H9 (cell line): ENCODE measurements around the gene LRRC70. TPM values are rescaled to one million over a fixed set of nuclear protein-coding genes. Genes with fewer than 3 reads are reported as not detected.
A peak's percentile ranks its signal among the peaks of the same experiment; 100 is the strongest.

Experiments used
- DNase-seq: peaks from one replicate; pipeline ENCODE4 v3.0.0-alpha.2; 2017
- H2AFZ ChIP-seq: one replicate; pipeline ENCODE4 v1.6.1; 2013; ENCODE audit warnings: mild to moderate bottlenecking, low read length, control low read depth, moderate library complexity
- H2AK5ac ChIP-seq: 2 replicates; pipeline ENCODE4 v1.6.1; 2013; ENCODE audit warnings: low read length, control low read depth, mixed read lengths; ENCODE audit not compliant: insufficient read length
- H2BK120ac ChIP-seq: one replicate; pipeline ENCODE4 v1.6.1; 2013; ENCODE audit warnings: low read depth, mild to moderate bottlenecking, low read length, control low read depth, inconsistent platforms; ENCODE audit not compliant: poor library complexity, severe bottlenecking
- H2BK12ac ChIP-seq: 2 replicates; pipeline ENCODE4 v1.6.1; 2013; ENCODE audit warnings: low read length, control low read depth, mixed read lengths, low read depth; ENCODE audit not compliant: insufficient read length
- H2BK15ac ChIP-seq: 2 replicates; pipeline ENCODE4 v1.6.1; 2013; ENCODE audit warnings: low read depth, low read length, control low read depth
- H2BK20ac ChIP-seq: one replicate; pipeline ENCODE4 v1.6.1; 2013; ENCODE audit warnings: low read depth, mild to moderate bottlenecking, low read length, control low read depth, inconsistent platforms; ENCODE audit not compliant: poor library complexity, severe bottlenecking
- H2BK5ac ChIP-seq: 2 replicates; pipeline ENCODE4 v1.6.1; 2013; ENCODE audit warnings: low read length, control low read depth, mixed read lengths; ENCODE audit not compliant: insufficient read length
- H3K14ac ChIP-seq: 2 replicates; pipeline ENCODE4 v1.6.1; 2013; ENCODE audit warnings: low read length, control low read depth; ENCODE audit not compliant: insufficient read depth
- H3K18ac ChIP-seq: 2 replicates; pipeline ENCODE4 v1.6.1; 2013; ENCODE audit warnings: low read depth, mild to moderate bottlenecking, mixed read lengths, low read length, control low read depth; ENCODE audit not compliant: insufficient read length
- H3K23ac ChIP-seq: 2 replicates; pipeline ENCODE4 v1.6.1; 2013; ENCODE audit warnings: low read length, control low read depth, mixed read lengths, low read depth; ENCODE audit not compliant: insufficient read length
- H3K23me2 ChIP-seq: 2 replicates; pipeline ENCODE4 v1.6.1; 2013; ENCODE audit warnings: low read depth, mild to moderate bottlenecking, mixed read lengths, low read length, control low read depth; ENCODE audit not compliant: insufficient read length, poor library complexity, severe bottlenecking
- H3K27ac ChIP-seq: 2 replicates; pipeline ENCODE4 v1.5.1; 2013; ENCODE audit warnings: low read length, control low read depth, mixed read lengths, low read depth; ENCODE audit not compliant: insufficient read length
- H3K27me3 ChIP-seq: 2 replicates; pipeline ENCODE4 v1.6.1; 2013; ENCODE audit warnings: low read length, control low read depth, inconsistent platforms; ENCODE audit not compliant: insufficient read depth
- H3K4ac ChIP-seq: 2 replicates; pipeline ENCODE4 v1.6.1; 2013; ENCODE audit warnings: low read depth, mild to moderate bottlenecking, control low read depth, inconsistent platforms, low read length, moderate library complexity
- H3K4me1 ChIP-seq: 2 replicates; pipeline ENCODE4 v1.6.1; 2013; ENCODE audit warnings: low read length, control low read depth, inconsistent platforms; ENCODE audit not compliant: insufficient read depth
- H3K4me2 ChIP-seq: 2 replicates; pipeline ENCODE4 v1.6.1; 2013; ENCODE audit warnings: low read length, control low read depth, mixed read lengths; ENCODE audit not compliant: insufficient read length, insufficient read depth
- H3K56ac ChIP-seq: 2 replicates; pipeline ENCODE4 v1.6.1; 2013; ENCODE audit warnings: low read depth, mild to moderate bottlenecking, mixed read lengths, low read length, control low read depth; ENCODE audit not compliant: insufficient read length
- H3K79me1 ChIP-seq: 2 replicates; pipeline ENCODE4 v1.6.1; 2013; ENCODE audit warnings: low read depth, mild to moderate bottlenecking, moderate library complexity, low read length, control low read depth, inconsistent platforms; ENCODE audit not compliant: insufficient read depth, poor library complexity, severe bottlenecking
- H3K79me2 ChIP-seq: 2 replicates; pipeline ENCODE4 v1.6.1; 2013; ENCODE audit warnings: low read length, control low read depth, inconsistent platforms; ENCODE audit not compliant: insufficient read depth
- H3K9ac ChIP-seq: 2 replicates; pipeline ENCODE4 v1.6.1; 2013; ENCODE audit warnings: low read length, control low read depth, mixed read lengths; ENCODE audit not compliant: insufficient read length; ENCODE audit errors: extremely low read depth
- H3K9me3 ChIP-seq: one replicate; pipeline ENCODE4 v1.6.1; 2013; ENCODE audit warnings: low read depth, low read length, inconsistent platforms; ENCODE audit not compliant: control insufficient read depth
- H3T11ph ChIP-seq: one replicate; pipeline ENCODE4 v1.6.1; 2013; ENCODE audit warnings: mild to moderate bottlenecking, low read length, control low read depth, inconsistent platforms
- H4K20me1 ChIP-seq: one replicate; pipeline ENCODE4 v1.6.1; 2013; ENCODE audit not compliant: control insufficient read depth, insufficient read length, insufficient read depth
- H4K5ac ChIP-seq: 2 replicates; pipeline ENCODE4 v1.6.1; 2013; ENCODE audit warnings: low read depth, mild to moderate bottlenecking, mixed read lengths, low read length, control low read depth; ENCODE audit not compliant: insufficient read length
- H4K8ac ChIP-seq: replicated peaks from 2 replicates; pipeline ENCODE4 v1.6.1; 2013; ENCODE audit warnings: low read length, control low read depth, mixed read lengths, low read depth; ENCODE audit not compliant: insufficient read length
- H4K91ac ChIP-seq: 2 replicates; pipeline ENCODE4 v1.6.1; 2013; ENCODE audit warnings: low read depth, mild to moderate bottlenecking, moderate library complexity, mixed read lengths, low read length, control low read depth; ENCODE audit not compliant: insufficient read length
- H3K27ac Mint-ChIP-seq, 3 experiments: 2 replicates in 2 of 3; 3 replicates in 1 of 3; pipeline ENCODE4 v1.8.0; 2020 to 2021; ENCODE audit warnings: mixed read lengths in 3 of 3, mild to moderate bottlenecking in 1 of 3, moderate library complexity in 1 of 3
- H3K27me3 Mint-ChIP-seq: 2 replicates; pipeline ENCODE4 v1.8.0; 2021; ENCODE audit warnings: low read depth, mild to moderate bottlenecking, moderate library complexity, mixed read lengths
- H3K36me3 Mint-ChIP-seq, 3 experiments: 2 replicates in 2 of 3; 3 replicates in 1 of 3; pipeline ENCODE4 v1.8.0; 2020 to 2021; ENCODE audit warnings: low read depth in 3 of 3, mixed read lengths in 3 of 3; ENCODE audit not compliant: insufficient read depth in 1 of 3
- H3K4me1 Mint-ChIP-seq, 2 experiments: 2 replicates each; pipeline ENCODE4 v1.8.0; 2020; ENCODE audit warnings: mixed read lengths in 2 of 2
- H3K4me3 Mint-ChIP-seq, 2 experiments: 2 replicates in 1 of 2; 3 replicates in 1 of 2; pipeline ENCODE4 v1.8.0; 2020 to 2021; ENCODE audit warnings: mild to moderate bottlenecking in 2 of 2, mixed read lengths in 2 of 2, moderate library complexity in 1 of 2
- H3K9me3 Mint-ChIP-seq, 2 experiments: 2 replicates in 1 of 2; 3 replicates in 1 of 2; pipeline ENCODE4 v1.8.0; 2020; ENCODE audit warnings: mild to moderate bottlenecking in 2 of 2, mixed read lengths in 2 of 2, moderate library complexity in 1 of 2
- WGBS: extraction: QIAGEN DNeasy Blood & Tissue Kit; methylation state at CpG from one replicate; pipeline ENCODE4 v1.1.7; 2013; ENCODE audit warnings: missing lambda C conversion rate, low lambda C conversion rate, mixed read lengths; ENCODE audit not compliant: insufficient read length; ENCODE audit errors: extremely low coverage; 5-methylcytosine and 5-hydroxymethylcytosine counted together
- total RNA-seq: library from RNA; stranded (reverse); gene quantifications from 2 replicates; pipeline ENCODE4 v1.2.1, GENCODE V29; 2021
- TF ChIP-seq, protein P1 (sequence below): fragments of 200-600 bp; sonication (generic); conservative IDR thresholded peaks from 3 replicates; pipeline ENCODE4 v1.8.0; 2021; ENCODE audit warnings: antibody characterized with exemption, mild to moderate bottlenecking

The LRRC70 gene
- total RNA-seq, 1 experiment from 2014 or later: 1.1 TPM

DNA sequence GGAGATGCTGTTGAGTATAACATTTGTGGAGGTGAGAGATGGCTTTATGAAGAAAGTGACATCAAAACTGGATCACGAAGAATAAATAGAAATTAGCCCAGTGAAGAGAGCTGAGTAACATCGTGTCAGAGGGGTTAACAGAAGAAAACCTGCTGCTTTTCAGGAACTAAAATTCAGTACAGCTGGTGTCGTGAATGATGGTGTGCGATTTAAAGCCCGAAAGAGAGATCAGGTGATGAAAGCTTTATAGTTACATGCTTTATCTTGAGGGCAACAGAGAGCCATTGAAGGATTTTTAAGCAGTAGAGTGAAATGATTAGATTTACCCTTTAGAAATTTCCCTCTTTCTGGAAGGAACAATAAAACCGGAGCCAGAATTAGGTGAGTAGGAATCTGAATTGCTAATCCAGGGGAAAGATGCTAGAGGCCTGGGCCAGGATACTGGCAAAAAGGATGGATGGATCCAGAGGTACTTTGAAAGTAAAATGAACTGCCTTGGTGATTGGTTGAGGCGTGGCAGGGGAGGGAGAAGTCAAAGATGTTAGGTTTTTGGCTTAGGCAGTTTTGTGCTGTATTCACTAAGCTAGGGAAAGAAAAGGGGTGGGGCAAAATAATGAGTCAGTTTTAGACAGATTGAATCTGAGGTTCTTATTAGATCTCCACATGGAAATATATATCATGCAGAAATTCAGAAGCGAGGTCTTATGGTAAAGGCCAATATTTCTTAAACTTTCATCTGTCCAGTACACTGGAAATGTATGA, 3.4 kb downstream of the LRRC70 start:
- no peak overlapping the region for H3T11ph ChIP-seq
- H4K20me1 ChIP-seq: no peaks in the 10 kb centered on the region
- H3K56ac ChIP-seq: no peak overlapping the region
- H3K27ac ChIP-seq: no peak overlapping the region
- no peak overlapping the region for H2BK15ac ChIP-seq
- no peaks in the 10 kb centered on the region for H3K79me2 ChIP-seq
- TF ChIP-seq, protein P1, sequence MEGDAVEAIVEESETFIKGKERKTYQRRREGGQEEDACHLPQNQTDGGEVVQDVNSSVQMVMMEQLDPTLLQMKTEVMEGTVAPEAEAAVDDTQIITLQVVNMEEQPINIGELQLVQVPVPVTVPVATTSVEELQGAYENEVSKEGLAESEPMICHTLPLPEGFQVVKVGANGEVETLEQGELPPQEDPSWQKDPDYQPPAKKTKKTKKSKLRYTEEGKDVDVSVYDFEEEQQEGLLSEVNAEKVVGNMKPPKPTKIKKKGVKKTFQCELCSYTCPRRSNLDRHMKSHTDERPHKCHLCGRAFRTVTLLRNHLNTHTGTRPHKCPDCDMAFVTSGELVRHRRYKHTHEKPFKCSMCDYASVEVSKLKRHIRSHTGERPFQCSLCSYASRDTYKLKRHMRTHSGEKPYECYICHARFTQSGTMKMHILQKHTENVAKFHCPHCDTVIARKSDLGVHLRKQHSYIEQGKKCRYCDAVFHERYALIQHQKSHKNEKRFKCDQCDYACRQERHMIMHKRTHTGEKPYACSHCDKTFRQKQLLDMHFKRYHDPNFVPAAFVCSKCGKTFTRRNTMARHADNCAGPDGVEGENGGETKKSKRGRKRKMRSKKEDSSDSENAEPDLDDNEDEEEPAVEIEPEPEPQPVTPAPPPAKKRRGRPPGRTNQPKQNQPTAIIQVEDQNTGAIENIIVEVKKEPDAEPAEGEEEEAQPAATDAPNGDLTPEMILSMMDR: no peak
- H3K14ac ChIP-seq: no peak overlapping the region
- WGBS: no CpG with 5 or more reads among the region's 8 CpGs
- Mint-ChIP-seq H3K27ac (peak overlapping the region in 1 of 3 experiments; percentile 11; a peak in 2 of 7 replicates), H3K4me3 (no peak overlapping the region), H3K9me3 (no peaks in the 10 kb centered on the region), H3K36me3 (no peaks in the 10 kb centered on the region; a peak in 1 of 7 replicates), H3K4me1 (peaks cover 2 to 8% of the 10 kb centered on the region in 2 experiments; a peak in 3 of 4 replicates), H3K27me3 (no peaks in the 10 kb centered on the region)
- H3K23ac ChIP-seq: no peak overlapping the region
- H3K79me1 ChIP-seq: no peaks in the 10 kb centered on the region
- H4K8ac ChIP-seq: no peak overlapping the region
- no peak overlapping the region for H4K5ac ChIP-seq
- no peaks in the 10 kb centered on the region for H3K9me3 ChIP-seq
- no peak overlapping the region for H3K9ac ChIP-seq
- no peak overlapping the region for H3K4ac ChIP-seq
- H2AFZ ChIP-seq: no peak overlapping the region
- H3K18ac ChIP-seq: no peak overlapping the region
- no peak overlapping the region for H3K4me2 ChIP-seq
- H2BK5ac ChIP-seq: no peak overlapping the region
- DNase-seq: no peak
- no peak overlapping the region for H2BK12ac ChIP-seq
- no peak overlapping the region for H4K91ac ChIP-seq
- H2BK20ac ChIP-seq: no peak overlapping the region
- H3K4me1 ChIP-seq: no peaks in the 10 kb centered on the region
- H2BK120ac ChIP-seq: no peak overlapping the region
- H3K23me2 ChIP-seq: no peaks in the 10 kb centered on the region
- no peak overlapping the region for H2AK5ac ChIP-seq
- no peaks in the 10 kb centered on the region for H3K27me3 ChIP-seq
